ENCODE data around the gene GIT1. TPM values are rescaled to one million over a fixed set of nuclear protein-coding genes. Genes with fewer than 3 reads are reported as not detected.

The GIT1 gene
- total RNA-seq, 4 donors from 2014 or later: 35.7 to 71.7 (median 42.4) TPM

DNA sequence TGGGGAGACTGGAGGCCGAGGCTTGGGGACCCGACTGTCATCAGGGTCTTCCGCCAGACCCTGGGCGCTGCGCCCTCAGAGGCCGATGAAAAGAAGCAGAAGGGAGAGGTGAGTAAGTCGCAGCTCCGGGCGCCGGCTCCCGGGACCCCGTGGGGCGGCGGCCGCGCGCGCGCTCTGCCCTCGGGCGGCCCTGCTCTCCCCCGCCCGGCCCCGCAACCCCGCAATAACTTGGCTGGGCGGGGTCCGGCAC lies 22.2 kb downstream of the GIT1 start:
- Histone ChIP-seq H3K4me1 (peaks cover 14 to 38% of the 10 kb centered on the region in 2 donors), H3K9me3 (no peaks in the 10 kb centered on the region), H3K36me3 (peaks cover 0 to 3% of the 10 kb centered on the region in 2 donors), H3K27me3 (no peaks in the 10 kb centered on the region), H3K4me3 (replicated peaks in 1 of 3) (peak overlapping the region; percentile 2 to 64 (median 42)), H3K27ac (peak overlapping the region; percentile 85 to 96 (median 88))
- WGBS, 2 donors: 2% methylated on average over 25 of the region's 27 CpGs; no CpG with 5 or more reads in 1 of the 2 donors
- DNase-seq: no peak
- TF ChIP-seq POLR2A (IDR thresholded peaks at IDR 0.05): no peak
- TF ChIP-seq, protein P1, sequence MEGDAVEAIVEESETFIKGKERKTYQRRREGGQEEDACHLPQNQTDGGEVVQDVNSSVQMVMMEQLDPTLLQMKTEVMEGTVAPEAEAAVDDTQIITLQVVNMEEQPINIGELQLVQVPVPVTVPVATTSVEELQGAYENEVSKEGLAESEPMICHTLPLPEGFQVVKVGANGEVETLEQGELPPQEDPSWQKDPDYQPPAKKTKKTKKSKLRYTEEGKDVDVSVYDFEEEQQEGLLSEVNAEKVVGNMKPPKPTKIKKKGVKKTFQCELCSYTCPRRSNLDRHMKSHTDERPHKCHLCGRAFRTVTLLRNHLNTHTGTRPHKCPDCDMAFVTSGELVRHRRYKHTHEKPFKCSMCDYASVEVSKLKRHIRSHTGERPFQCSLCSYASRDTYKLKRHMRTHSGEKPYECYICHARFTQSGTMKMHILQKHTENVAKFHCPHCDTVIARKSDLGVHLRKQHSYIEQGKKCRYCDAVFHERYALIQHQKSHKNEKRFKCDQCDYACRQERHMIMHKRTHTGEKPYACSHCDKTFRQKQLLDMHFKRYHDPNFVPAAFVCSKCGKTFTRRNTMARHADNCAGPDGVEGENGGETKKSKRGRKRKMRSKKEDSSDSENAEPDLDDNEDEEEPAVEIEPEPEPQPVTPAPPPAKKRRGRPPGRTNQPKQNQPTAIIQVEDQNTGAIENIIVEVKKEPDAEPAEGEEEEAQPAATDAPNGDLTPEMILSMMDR (IDR thresholded peaks at IDR 0.05): no peak
- intact Hi-C loops (cut with DNase I): loop anchor here (10.0 kb wide), 1 partner anchor 182 kb away; no protein-coding TSS in a partner anchor

DNA sequence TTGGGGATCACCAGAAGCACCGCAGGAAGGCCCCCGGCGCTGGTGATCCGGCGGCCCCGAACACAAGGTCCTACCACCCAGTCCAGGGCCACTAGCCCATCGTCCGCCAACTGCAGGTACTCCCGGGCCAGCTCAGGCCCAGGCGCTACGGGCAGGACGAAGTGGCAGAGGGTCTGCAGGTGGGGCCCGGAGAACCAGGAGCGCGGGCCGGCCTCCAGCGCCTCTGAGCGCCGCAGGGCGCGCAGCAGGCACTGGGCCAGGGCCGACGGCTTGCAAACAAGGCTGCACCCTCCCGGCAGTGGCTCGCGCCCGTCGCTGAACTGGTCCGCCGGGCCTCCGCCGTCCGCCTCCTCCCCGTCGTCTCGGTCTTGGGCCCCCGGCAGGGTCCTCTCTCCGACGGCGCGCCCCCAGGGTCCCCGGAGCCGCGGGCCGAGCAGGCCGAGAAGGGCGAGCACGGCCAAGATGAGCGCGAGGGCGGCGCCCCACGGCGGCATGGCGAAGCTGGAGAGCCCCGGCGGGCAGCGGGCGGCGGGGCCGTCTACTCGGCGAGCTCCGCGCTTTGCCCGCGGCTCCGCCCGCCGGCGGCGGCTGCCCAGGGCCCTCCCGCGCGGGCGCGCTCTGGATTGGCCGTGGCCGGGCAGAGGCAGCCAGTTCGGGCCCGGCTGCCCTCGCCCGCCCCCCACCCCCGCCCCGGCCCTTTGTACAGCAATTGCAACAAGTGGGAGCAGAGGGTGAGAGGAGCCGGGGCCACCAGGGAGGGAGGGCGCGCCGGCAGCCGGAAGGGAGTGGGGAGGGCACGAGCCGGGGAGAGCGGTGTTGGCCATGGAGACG lies 22.8 kb downstream of the GIT1 start, which contains the start of gene ABHD15:
Gene ABHD15, minus strand, starts transcription at position 565 of the 831 bp plus-strand sequence. Its CDS starts 71 bp downstream, at position 494.
- Histone ChIP-seq H3K27ac (peak within 1 kb of the TSS; percentile 85 to 96 (median 88)), H3K4me3 (replicated peaks in 1 of 3) (peak within 1 kb of the TSS; percentile 42 to 64 (median 58)), H3K9me3 (no peaks in the 10 kb centered on the region), H3K27me3 (no peaks in the 10 kb centered on the region), H3K4me1 (peaks cover 14 to 36% of the 10 kb centered on the region in 2 donors), H3K36me3 (peaks cover 0 to 4% of the 10 kb centered on the region in 2 donors)
- intact Hi-C loops (cut with DNase I): loop anchor here (10.0 kb wide), 1 partner anchor 182 kb away; no protein-coding TSS in a partner anchor
- DNase-seq: peak; percentile 78 to 80
- 0 to 7% methylated on average over 13 to 25 of the region's 94 CpGs for WGBS, 2 donors
- peak in 1 of 2 donors; percentile 56 for TF ChIP-seq POLR2A (IDR thresholded peaks at IDR 0.05)
- TF ChIP-seq, protein P1 (IDR thresholded peaks at IDR 0.05): peak in 1 of 6 experiments; percentile 3

DNA sequence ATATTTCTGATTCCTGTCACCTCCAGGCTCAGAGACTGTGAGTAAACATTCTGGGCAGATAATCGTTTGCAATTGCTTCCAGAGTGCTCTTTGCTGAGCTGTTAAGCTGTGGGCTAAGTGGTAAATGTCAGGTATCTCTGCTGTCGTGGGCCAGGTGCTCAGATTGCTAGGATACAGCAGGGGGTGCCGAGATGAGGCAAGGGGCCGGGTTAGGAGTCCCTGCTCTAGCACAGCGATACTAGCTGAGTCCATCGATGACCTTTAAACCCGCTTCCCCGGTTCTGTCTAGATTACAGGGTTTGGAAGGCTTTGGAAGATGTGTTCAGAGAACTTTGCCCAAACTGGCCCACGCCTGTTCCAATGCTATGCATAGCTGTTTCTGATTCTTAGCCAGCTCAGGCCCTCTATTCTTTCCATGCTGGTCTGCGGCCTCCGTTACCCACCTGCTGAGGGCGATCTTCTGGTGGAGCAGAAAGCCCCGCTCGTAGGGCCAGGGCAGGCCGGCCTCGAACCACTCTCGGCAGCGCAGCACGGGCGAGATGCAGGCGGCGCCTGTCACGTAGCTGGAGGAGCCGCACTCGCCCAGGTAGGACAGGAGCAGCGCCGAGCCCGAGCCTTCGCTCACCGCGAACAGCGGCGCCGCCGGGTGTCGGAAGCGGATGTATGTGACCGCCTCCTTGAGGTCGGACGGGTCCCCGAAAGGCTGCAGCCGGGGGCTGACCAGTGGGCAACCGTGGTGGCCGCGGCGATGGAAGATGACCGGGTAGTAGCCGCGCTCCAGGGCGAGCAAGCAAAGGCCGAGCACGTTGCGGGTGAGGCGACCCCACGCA lies 23.6 kb downstream of the GIT1 start:
- H3K9me3 ChIP-seq: no peaks in the 10 kb centered on the region
- peaks cover 14 to 34% of the 10 kb centered on the region in 2 donors for H3K4me1 ChIP-seq
- peak; percentile 43 to 48 for DNase-seq
- peak overlapping the region; percentile 34 to 58 (median 42) for H3K4me3 ChIP-seq (replicated peaks in 1 of 3)
- intact Hi-C loops (cut with DNase I): loop anchor here (10.0 kb wide), 1 partner anchor 181 kb away; no protein-coding TSS in a partner anchor
- 23 to 63% methylated on average over 9 to 33 of the region's 55 CpGs for WGBS, 2 donors
- H3K27me3 ChIP-seq: no peaks in the 10 kb centered on the region
- peak overlapping the region in 1 of 3 donors; percentile 78 for H3K27ac ChIP-seq
- TF ChIP-seq, protein P1 (IDR thresholded peaks at IDR 0.05): no peak
- peaks cover 0 to 4% of the 10 kb centered on the region in 2 donors for H3K36me3 ChIP-seq

DNA sequence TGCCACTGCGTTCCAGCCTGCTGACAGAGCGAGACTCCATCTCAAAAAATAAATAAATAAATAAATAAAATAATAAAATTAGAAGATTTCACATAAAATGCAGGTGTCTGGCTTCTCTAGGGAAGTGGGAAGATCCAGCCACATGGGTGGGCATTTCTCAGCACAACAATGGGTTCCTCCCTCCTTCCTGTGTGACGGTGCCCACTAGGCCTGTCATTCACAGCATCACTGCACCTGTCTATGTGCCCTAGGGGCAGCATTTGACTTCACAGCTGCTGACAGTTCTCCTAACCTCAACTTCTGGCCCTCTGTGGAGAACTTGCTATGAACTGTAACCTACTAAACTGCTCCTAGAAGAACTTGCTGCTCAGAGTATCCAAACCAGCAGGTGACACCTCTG lies 25.6 kb downstream of the GIT1 start:
- Histone ChIP-seq H3K36me3 (peaks cover 0 to 4% of the 10 kb centered on the region in 2 donors), H3K27ac (no peak overlapping the region), H3K9me3 (no peaks in the 10 kb centered on the region), H3K4me3 (replicated peaks in 1 of 3) (no peak overlapping the region), H3K27me3 (no peaks in the 10 kb centered on the region), H3K4me1 (peaks cover 10 to 18% of the 10 kb centered on the region in 2 donors)
- no peak for DNase-seq
- TF ChIP-seq, protein P1 (IDR thresholded peaks at IDR 0.05): no peak
- no peak for TF ChIP-seq POLR2A (IDR thresholded peaks at IDR 0.05)
- intact Hi-C loops (cut with DNase I): loop anchor here (10.0 kb wide), 1 partner anchor 179 kb away; no protein-coding TSS in a partner anchor
- 96 to 98% methylated on average over 3 of the region's 3 CpGs for WGBS, 2 donors

All from thyroid gland (tissue), 4 donors.